Right renal pelvis (tissue), 4 donors: ENCODE results near the gene NUP50. TPM values are rescaled to one million over a fixed set of nuclear protein-coding genes. Genes with fewer than 3 reads are reported as not detected.
"Not testable (repeated sequence)": the region's sequence is repeated elsewhere in the genome, so short reads cannot be mapped to it uniquely, and the experiment has no call there.

Experiments
- DNase-seq, 4 donors: peaks; one replicate each; pipeline ENCODE4 v3.0.0-alpha.2; 2013; ENCODE audit warnings: low read depth in 4 of 4, low spot score in 3 of 4, missing footprints in 1 of 4
- polyA plus RNA-seq, 4 donors: library from polyadenylated mRNA; unstranded; fragments of 120-200 nt; gene quantifications; one replicate each; pipeline ENCODE4 v1.2.1, GENCODE V29; 2013; ENCODE audit not compliant: insufficient read length in 4 of 4

NUP50 gene
- polyA plus RNA-seq, 4 donors = 43.3 to 57.0 (median 51.8) TPM

DNA sequence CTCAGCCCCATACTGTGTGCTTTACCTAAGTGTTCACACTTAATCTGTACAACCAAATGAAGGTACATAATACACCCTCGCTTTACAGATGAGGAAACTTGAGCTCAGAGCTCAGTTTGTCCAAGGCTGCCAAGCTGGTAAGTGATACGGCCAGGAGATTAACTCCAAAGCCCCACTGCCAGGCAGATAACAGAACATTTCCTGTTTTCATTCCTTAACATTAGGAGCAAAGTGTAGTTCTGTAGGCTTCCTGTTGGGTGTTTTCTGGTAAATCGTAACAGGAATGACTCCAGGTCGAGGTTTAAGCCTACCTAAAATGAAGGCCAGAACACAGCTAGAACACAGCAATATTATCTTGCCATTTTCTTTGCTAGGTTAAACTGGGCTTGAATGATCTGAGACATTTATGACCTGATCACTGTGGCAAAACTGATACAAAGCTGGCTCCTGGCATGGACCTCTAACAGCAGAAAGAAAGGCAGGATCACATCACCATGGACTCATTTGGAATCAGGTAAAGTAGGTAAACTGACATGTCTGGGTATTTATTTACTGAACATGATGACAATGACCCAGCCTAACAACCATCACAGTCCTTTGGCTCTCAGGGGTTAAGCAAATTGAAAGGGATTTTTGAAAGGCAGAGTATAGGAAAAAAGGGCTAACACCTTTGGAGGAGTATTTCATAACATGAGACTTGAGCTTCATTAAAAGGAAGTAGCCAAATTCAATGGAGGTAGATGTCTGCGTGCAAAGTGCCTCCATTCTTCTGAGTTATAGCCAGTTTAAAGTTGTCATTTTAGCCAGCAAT is 3.9 kb upstream of the NUP50 start:
- no peak for DNase-seq

DNA sequence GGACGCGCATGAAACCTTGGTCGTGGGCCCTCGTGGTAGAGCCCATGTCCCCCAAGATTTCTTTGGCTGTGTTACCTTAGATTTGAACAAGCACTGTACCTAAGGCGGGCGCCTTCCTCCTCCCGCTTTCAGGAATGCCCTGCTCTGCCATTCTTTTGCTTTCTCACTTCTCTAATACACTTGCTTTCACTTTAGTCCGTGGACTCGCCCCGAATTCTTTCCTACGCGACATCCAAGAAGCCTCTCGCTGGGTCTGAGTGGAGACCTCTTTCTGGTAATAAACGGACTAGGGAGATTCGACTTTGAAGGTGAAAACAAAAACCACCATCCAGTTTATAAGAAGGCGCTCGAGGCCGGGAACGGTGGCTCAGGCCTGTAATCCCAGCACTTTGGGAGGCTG is 1.2 kb upstream of the NUP50 start:
- no peak for DNase-seq

DNA sequence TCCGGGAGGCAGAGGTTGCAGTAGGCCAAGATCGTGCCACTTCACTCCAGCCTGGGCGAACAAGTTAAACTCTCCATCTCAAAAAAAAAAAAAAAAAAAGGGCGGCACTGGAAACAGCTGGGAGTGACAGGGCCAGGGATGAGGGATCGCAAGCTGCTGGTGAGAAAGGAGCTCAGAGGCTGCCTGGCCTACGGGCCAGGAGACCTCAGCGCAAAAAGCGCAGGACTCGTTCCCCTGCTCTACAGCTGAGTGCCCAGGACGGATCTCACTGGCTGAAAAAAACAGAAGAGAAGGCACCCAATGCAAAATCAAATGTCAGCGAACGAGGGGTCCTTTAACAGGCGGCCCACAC is 650 bp upstream of the NUP50 start:
- DNase-seq = no peak

DNA sequence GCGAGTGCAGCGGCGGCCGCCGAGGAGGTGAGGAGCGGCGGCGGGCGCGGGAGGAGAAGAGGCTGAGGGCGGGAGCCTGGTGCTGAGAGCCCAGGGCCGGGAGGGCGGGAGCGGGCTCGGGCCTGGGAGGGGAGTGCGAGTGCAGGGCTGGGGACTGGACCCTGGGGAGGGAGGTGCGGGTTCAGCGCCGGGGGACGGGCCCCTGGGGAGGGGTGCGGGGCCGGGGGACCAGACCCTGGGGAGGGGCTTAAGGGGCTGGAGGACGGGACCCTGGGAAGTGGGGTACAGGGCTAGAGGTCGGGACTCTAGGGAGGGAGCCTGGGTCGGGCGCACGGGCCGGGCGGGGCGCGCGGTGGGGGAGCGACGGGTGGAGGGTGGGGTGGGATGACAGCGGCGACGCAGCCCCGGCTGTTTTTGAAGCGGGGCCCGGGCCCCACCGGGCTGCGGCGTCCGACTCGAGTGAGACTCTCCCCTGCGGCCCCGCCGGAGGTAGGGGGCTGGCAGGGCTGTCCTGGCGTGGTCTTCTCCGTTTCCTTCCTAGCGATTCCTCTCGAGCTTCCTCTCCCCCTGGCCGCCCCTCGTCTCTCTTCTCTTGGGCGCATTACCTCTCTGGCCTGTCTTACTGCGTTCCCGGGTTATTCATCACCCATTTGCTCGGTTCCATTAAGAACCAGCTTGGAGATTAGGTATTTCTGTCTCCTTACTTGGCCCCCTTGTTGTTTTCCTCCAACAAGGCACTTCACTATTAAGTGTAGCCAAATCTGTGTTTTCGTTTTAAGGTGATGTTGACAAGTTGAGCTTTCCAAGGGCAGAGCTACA is 754 bp downstream of the NUP50 start:
- no peak for DNase-seq

DNA sequence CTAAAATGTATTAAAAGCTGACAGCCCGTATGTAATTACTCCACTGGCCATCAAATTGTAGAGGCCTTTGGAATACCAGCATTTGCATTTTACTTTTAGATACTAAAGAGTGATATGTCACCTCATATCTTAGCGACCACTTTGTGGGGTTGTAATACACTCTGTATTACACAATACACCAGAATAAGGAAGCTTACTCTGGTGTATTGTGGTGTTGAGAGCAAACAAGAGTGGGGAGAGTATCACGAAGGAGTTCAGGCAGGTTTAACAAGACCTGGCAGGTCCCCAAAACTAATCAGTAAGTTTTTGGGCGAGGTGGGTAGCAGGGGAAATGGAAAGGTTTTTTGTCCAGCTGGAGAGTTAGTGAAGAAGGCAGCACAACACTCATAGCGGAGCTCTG is 3.2 kb downstream of the NUP50 start:
- no peak for DNase-seq

DNA sequence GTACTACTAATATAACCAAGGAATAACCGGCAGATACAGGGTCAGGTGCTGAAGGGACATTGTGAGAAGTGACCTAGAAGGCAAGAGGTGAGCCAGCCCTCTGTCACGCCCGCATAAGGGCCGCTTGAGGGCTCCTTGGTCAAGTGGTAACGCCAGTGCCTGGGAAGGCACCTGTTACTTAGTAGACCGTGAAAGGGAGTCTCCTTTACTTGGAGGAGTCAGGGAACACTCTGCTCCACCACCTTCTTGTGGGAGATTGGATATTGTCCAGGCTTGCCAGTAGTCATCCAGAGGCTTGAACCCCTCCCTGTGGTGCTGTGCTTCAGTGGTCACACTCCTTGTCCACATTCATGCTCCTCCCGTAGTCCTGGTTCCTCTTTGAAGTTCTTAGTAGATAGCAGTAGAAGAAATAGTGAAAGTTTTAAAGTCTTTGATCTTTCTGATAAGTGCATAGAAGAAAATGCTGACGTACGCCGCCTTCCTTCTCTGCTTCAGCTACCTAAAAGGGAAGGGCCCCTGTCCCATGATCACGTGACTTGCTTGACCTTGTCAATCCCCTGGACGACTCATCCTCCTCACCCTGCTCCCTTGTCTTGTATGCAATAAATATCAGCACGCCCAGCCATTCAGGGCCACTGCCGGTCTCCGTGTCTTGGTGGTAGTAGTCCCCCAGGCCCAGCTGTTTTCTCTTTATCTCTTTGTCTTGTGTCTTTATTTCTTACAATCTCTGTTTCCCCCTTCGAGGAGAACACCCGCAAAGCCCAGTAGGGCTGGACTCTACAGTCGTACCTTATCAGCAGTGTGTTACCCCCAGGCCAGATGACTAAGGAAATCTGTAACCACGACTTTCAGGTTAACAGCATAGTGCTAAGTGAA is 6.1 kb downstream of the NUP50 start:
- DNase-seq = no peak

DNA sequence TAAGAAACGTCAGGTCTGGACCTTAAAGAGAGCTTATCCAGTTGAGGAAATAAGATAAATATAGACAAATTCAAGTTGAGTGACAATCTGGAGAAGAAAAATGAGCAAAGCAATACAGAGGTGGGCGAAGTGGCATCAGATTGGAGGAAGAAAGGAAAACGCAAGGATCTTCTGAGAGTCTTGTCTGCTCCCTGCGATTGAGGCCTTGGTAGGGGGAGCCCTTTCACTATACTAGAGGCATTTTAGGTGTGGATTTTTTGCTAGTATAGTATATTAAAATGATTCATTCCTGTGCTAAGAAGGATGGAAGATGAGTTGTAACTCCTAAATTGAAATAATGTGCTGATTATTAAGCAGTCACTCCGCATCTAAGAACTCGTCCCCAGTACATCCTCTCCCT is 8.1 kb downstream of the NUP50 start:
- DNase-seq = no peak

DNA sequence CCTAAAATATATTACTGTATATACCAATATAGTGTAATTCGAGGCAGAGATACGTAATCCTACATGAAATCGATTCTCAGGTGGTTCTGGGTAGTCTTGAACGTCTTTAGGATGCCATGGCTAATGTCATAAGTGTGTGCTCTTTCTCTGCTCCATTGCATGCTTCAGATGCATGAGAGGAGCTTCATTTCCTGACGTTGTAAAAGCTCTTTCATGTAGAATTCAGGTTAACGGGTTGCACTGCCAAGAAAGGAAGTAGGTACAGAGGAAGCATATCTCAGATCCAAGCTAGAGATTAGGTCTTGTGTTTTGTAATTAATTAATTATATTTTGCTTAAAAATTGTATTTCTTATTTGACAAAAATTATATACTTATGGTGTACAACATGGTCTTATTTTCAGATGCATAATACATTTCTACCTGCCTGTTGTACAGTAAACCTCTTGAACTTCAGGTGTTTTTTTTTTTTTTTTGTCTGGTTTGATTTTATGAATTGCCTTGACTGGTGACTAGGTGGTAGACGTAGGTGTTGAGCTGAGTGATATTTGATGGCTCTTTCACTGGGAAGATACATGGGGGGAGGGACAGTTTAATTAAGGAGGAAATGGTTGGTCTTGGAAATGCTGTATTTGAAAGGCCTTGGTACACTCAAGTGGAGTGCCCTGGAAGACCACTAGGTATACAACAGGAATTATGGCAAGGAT is 9.3 kb downstream of the NUP50 start:
- no peak for DNase-seq

DNA sequence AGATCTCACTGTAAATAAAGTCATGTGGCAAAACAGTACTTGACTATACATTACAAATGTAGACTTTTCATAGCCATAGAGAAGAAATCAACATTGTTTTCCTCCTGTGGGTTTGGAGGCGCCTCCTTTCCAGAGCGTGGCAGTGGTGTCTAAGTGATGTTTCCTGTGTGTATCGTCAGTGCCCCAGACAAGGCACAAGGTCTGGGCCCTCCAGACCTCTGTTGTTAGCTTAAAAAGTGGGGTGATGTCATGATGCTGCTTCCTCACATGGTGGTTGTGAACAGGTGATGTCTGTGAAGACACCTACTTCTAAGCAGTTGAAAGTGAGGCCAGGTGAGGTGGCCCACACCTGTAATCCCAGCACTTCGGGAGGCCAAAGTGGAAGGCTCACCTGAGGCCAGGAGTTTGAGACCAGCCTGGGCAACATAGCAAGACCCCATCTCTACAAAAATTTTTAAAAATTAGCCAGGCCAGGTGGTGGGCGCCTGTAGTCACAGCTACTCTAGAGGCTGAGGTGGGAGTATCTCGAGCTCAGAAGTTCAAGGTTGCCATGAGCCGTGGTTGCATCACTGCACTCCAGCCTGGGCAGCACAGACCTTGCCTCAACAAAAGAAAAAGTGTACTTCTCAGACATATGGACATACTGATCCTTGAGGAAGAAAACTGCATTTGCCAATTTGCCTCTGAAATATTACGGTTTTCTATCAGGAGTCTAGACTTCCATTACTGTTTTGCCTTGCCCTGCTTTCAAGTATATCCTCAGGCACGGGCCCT is 15.7 kb downstream of the NUP50 start:
- no peak for DNase-seq

DNA sequence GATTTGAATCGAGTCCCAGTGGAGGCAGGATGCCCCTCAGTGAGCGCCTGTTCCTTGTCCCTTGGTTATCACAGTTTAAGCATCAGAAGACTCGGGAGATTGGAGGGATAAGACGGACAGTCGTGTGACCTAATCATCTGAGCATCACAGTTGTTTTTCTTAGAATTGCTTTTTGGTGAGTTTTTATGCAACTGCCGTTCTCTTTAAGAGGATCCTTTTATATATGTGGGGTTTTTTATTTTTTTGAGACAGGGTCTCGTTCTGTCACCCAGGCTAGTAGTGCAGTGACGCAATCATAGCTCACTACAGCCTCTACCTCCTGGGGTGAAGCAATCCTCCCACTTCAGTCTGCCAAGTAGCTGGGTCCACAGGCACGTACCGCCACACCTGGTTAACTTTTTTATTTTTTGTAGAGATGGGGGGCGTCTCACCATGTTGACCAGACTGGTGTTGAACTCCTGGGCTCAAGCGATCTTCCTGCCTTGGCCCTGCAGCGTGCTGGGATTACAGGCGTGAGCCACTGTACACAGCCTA is 16.5 kb downstream of the NUP50 start:
- no peak for DNase-seq

DNA sequence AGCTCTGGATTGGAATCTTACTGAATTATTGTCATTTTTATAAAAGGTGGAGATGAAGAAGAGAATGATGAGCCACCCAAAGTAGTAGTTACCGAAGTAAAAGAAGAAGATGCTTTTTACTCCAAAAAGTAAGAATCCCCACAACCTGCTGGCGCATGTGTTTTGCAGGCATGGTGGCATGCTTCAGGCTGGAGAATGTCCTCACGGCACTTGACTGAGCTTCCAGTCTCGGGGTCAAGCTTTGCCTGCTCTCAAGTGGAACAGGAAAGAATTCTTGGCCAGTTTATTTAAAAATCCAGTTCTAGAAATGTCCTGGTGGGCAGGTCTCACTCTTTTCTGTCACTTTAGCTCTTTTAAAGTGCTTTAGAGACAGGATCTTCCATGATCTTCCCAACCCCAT is 17.5 kb downstream of the NUP50 start:
- no peak for DNase-seq

DNA sequence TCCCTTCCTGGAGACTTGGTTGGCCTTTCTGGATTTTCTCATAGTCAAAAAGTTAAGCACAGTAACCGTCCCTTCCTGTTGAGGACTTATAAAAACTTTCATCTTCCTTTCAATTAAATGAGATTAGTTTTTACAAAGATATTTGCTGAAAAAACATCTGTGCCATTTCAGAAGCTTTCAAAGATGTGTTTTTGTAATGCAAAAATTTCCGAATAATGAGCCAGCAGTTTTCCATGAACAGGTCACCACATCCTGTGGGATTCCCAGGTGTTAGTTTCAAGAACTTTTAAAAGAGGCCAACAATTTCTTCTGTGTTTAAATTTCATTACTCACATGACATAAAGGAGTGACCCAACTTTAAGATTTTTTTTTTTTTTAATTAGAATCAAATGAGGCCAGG is 18.0 kb downstream of the NUP50 start:
- no peak for DNase-seq

DNA sequence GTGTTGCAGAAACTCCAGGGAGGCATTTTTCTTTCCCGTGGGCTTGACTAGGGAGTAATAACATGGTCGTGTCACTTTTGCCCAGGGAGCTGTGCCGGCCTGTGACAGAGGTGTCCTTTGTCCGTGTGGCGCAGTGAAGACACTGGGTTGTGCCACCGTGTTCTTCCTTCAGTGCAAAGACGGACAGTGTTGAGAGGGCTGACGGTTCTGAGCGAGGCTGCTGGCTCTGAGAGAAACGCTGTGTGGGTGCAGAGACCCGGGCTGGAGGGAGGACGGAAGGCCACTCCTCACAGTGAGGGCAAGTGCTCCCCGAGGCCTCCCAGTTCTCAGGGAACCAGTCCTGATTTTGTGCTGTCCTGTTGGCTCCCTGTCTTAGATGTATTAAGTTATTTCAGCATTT is 20.2 kb downstream of the NUP50 start:
- no peak for DNase-seq

DNA sequence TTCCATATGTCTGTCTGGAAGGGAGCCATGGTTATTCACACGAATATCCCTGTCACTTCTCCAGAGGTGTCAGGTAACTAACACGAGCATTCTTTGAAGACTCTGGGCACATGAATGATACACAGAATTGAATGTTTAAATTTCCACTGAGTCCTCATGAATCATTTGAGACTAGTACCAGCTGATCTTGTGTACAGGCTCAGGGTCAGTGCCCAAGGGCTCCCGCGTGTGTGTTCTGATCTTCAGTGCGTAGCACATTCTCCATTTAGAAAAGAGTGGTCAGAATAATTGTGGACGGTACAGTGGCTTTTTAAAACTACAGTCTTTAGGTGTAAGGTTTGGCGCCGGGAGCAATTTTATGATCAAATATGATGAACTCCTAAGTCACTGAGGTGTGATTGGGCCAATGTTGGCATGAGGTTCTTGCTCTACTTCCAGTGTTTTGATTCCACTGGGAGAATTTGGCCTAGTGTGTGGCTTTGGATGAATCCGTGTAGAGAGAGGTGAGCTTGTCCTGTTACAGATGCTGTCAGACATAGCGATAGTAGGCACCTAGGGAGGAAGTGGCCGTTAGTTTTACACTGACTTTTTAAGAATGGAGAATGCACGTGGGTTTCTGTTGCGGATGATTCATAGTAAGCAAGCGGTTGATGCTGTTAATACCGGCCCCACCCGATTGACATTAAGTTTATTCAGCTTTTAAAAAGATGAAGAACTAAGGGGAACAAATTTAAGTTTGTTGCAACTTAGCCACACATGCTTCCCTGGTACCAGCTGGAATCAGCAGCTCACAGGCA is 22.2 kb downstream of the NUP50 start:
- no peak for DNase-seq

DNA sequence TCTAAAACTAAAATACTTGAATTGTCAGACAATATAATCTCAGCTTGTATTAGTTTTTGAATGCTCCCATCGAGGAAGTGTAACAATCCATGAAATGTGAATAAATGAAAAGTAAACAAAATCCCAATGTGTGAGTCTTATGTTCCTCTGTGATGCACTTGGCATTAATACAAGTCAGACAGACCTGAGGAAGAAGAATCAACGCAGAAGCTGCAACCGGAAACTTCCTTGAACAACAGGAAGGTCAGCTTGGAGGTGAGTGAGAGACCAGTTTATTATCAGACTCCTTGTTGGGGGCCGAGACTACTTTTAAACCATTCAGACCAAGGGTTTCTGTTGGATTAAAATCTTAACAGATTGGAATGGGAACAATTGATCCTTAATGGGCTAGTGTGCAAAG is 24.2 kb downstream of the NUP50 start:
- no peak for DNase-seq

DNA sequence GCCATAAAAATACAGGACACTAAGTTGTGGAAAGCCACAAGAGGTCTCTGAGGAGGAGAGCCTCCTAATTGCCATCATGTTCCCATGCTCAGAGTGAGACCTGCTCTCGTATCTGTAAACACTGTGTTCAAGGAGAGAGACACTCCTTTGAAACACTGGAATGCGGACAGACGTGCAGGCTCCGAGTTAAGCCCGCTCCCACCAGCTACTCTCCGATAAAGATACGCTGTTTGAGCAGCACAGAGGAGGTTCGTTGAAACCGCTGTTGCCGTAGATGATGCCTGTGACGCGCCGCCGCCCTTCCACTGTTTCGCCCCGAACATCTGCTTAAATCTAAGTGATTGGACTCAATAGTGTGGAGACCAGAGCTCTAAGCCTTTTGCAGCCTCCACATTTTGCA is 25.1 kb downstream of the NUP50 start:
- DNase-seq = no peak

DNA sequence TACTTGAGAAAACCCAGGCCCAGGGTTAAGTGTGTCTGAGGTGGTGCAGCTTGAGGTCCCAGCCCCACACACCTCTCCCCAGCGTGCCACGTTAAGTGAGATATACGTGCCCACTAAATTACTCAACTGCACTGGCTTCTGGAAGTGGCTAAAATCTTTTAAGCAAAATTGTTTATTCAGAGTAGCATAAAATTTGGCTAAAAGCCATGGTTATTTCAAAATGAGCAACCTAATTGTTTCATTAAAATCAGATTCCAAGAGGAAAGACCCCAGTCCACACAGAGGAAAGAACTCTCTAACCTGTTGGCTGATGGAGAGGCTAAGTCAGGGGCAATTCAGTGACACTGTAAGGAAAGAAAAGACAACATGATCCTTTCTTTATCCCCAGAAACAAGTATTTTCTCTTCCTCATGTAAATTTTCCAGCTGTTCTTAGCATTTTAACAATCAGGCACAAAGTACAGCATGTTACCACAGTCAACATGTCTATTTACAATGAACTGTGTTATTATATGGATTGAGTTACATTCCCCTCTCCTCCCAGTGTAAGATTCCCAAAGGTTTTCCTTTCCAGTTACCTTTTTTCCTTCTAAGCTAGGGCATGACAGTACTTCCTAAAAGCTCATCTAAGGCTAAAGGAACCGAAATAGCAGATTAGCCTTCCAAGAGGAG is 26.6 kb downstream of the NUP50 start:
- no peak for DNase-seq

DNA sequence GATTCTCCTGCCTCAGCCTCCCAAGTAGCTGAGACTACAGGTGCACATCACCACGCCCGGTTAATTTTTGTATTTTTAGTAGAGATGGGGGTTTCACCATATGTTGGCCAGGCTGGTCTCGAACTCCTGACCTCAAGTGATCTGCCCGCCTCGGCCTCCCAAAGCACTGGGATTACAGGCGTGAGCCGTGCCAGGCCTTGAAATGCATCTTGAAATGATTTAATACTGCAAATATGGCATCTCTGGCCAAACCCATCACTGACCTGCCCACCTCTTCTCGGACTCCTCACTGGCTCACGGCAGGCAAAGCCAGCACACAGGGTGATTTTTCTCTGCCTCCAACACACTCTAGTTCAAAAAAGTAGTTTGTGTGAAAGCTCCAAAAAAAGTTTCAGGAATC is 28.0 kb downstream of the NUP50 start:
- not testable (repeated sequence) for DNase-seq
